ENCODE data around the gene ZNF473.
A peak's percentile ranks its signal among the peaks of the same experiment; 100 is the strongest.

ZNF473 gene

DNA sequence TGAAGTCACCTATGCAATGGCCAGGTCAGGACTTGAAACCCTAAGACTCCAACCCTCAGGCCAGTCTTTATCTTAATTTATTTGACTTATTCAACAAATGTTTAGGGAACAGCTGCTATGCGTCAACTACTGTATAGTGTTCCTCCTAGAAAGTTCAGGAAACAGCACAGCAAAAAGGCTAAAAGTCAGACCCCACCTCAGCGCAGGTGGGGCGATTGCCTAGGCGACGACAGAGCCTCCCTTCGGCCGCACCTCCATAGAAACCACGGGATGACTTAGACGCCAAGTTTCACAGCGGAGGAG lies 1.1 kb upstream of the ZNF473 start:
- peaks cover 17% of the 10 kb centered on the region for H3K4me1 ChIP-seq (ENCODE audit: low read length)
- H3K36me3 ChIP-seq (replicated peaks; ENCODE audit: low read depth, low read length), result peaks cover 2% of the 10 kb centered on the region
- no peaks in the 10 kb centered on the region for H3K27me3 ChIP-seq (ENCODE audit: low read depth, low read length)
- H2AFZ ChIP-seq (ENCODE audit: low read depth, low read length), result peak overlapping the region; percentile 88; the same call in 1 of the 2 replicates
- H3K4me3 ChIP-seq (ENCODE audit: low read length), result peak overlapping the region; percentile 85
- TF ChIP-seq EZH2phosphoT487 (IDR thresholded peaks at IDR 0.05; ENCODE audit: low read depth), result no peak
- TF ChIP-seq, protein P1, sequence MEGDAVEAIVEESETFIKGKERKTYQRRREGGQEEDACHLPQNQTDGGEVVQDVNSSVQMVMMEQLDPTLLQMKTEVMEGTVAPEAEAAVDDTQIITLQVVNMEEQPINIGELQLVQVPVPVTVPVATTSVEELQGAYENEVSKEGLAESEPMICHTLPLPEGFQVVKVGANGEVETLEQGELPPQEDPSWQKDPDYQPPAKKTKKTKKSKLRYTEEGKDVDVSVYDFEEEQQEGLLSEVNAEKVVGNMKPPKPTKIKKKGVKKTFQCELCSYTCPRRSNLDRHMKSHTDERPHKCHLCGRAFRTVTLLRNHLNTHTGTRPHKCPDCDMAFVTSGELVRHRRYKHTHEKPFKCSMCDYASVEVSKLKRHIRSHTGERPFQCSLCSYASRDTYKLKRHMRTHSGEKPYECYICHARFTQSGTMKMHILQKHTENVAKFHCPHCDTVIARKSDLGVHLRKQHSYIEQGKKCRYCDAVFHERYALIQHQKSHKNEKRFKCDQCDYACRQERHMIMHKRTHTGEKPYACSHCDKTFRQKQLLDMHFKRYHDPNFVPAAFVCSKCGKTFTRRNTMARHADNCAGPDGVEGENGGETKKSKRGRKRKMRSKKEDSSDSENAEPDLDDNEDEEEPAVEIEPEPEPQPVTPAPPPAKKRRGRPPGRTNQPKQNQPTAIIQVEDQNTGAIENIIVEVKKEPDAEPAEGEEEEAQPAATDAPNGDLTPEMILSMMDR (IDR thresholded peaks at IDR 0.05; ENCODE audit: low read depth, low read length), result no peak
- H3K9me3 ChIP-seq (ENCODE audit: insufficient read depth, low read length), result no peaks in the 10 kb centered on the region
- H4K20me1 ChIP-seq (ENCODE audit: insufficient read depth, low read length), result 0 out of 2 replicates have a peak, but pooled peaks cover 6% of the 10 kb centered on the region
- H3K9ac ChIP-seq (ENCODE audit: low read length), result peak overlapping the region; percentile 72
- peak overlapping the region; percentile 83 for H3K4me2 ChIP-seq (ENCODE audit: low read length)
- H3K27ac ChIP-seq (ENCODE audit: low read length), result peak overlapping the region; percentile 44; the same call in 1 of the 2 replicates
- H3K79me2 ChIP-seq (ENCODE audit: low read length), result peaks cover 50% of the 10 kb centered on the region

DNA sequence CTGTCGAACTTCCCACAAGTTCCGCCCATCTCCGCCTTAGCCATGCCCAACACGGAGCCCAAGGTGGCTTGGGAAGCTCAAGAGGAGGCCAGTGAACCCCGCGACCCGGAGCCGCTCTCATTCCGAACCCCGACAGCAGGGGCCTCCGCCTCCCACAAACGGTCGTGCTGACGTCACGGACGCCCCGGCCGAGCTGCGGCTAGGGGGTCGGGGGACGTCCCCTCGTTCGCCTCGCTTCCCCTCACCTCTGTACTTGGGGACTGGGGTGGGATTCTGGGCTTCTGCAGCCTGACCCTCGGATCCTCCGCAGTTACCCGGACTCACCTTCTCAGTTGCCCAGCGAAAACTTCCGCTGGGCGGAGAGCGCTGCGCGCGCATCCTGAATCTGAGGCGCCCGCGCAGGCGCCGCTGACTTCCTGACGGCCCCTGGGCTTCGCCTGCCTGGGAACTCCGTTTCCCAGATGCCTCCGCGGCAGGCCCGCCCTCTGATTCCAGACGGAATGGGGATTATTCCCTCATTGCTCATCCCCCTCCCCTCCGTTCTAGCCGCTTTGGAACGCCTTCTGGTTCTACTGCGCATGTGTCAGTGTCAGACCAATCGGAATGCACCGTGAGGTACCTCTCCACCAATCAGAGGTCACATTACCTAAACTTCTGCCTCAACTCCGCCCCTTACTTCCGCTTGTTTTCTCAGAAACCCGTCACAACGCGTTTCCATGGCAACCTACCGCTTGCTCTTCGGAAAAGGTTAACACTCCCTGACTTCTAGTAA lies 597 bp upstream of the ZNF473 start, which contains the start of gene VRK3:
TSS of gene VRK3 (minus strand) at position 351 of the 772 bp plus-strand sequence. CDS start 9,210 bp downstream, outside the sequence.
- TF ChIP-seq, protein P1 (IDR thresholded peaks at IDR 0.05; ENCODE audit: low read depth, low read length), result no peak
- TF ChIP-seq EZH2phosphoT487 (IDR thresholded peaks at IDR 0.05; ENCODE audit: low read depth), result no peak

DNA sequence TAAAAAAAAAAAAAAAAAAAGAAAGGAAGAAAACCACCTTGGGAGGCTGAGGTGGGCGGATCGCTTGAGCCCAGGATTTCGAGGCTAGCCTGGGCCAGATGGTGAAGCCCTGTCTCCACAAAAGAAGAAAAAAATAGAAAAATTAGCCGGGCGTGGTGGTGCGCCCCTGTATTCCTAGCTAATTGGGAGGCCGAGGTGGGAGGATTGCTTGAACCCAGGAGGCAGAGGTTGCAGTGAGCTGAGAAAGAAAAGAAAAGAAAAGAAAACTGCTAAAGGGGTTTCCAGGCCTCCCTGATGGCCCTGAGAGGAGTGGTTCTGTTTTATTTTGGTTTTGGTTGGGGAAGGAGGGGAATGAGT lies 723 bp downstream of the ZNF473 start:
- H3K79me2 ChIP-seq (ENCODE audit: low read length), result peaks cover 64% of the 10 kb centered on the region
- H3K27ac ChIP-seq (ENCODE audit: low read length), result no peak overlapping the region
- H3K9ac ChIP-seq (ENCODE audit: low read length), result no peak overlapping the region
- peak overlapping the region; percentile 77 for H3K4me2 ChIP-seq (ENCODE audit: low read length)
- H3K9me3 ChIP-seq (ENCODE audit: insufficient read depth, low read length), result no peaks in the 10 kb centered on the region
- no peaks in the 10 kb centered on the region for H3K27me3 ChIP-seq (ENCODE audit: low read depth, low read length)
- no peak for TF ChIP-seq EZH2phosphoT487 (IDR thresholded peaks at IDR 0.05; ENCODE audit: low read depth)
- TF ChIP-seq, protein P1 (IDR thresholded peaks at IDR 0.05; ENCODE audit: low read depth, low read length), result no peak
- peak overlapping the region; percentile 85 for H3K4me3 ChIP-seq (ENCODE audit: low read length)
- H3K4me1 ChIP-seq (ENCODE audit: low read length), result peaks cover 17% of the 10 kb centered on the region
- no peak overlapping the region for H2AFZ ChIP-seq (ENCODE audit: low read depth, low read length)
- H3K36me3 ChIP-seq (replicated peaks; ENCODE audit: low read depth, low read length), result peaks cover 15% of the 10 kb centered on the region
- H4K20me1 ChIP-seq (ENCODE audit: insufficient read depth, low read length), result peaks cover 8% of the 10 kb centered on the region; the same call in 1 of the 2 replicates

More for the DNA sequence above, 597 bp upstream of the ZNF473 start, which contains the start of gene VRK3:
- Histone ChIP-seq H3K9me3 (ENCODE audit: insufficient read depth, low read length) (no peaks in the 10 kb centered on the region), H3K36me3 (replicated peaks; ENCODE audit: low read depth, low read length) (peaks cover 2% of the 10 kb centered on the region), H3K27ac (ENCODE audit: low read length) (peak within 1 kb of the TSS; percentile 44), H3K27me3 (ENCODE audit: low read depth, low read length) (no peaks in the 10 kb centered on the region), H2AFZ (ENCODE audit: low read depth, low read length) (peak within 1 kb of the TSS; percentile 92), H4K20me1 (ENCODE audit: insufficient read depth, low read length) (peaks cover 8% of the 10 kb centered on the region; the same call in 1 of the 2 replicates), H3K4me3 (ENCODE audit: low read length) (peak within 1 kb of the TSS; percentile 85), H3K4me1 (ENCODE audit: low read length) (peaks cover 17% of the 10 kb centered on the region), H3K79me2 (ENCODE audit: low read length) (peaks cover 55% of the 10 kb centered on the region), H3K4me2 (ENCODE audit: low read length) (peak within 1 kb of the TSS; percentile 83), H3K9ac (ENCODE audit: low read length) (peak within 1 kb of the TSS; percentile 72)

DNA sequence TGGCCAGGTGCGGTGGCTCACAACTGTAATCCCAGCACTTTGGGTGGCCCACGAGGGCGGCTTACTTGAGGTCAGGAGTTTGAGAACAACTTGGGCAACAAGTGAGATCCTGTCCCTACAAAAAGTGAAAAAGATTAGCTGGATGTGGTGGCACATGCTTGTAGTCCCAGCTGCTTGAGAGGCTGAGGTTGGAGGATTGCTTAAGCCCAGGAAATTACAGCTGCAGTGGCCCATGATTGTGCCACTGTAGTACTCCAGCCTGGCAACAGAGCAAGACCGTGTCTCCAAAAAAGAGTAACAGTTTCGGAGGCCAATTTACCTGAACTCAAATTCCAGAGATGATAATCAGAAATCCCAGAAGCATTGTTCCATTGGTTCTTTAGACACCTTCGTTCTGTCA lies 4.4 kb downstream of the ZNF473 start:
- Histone ChIP-seq H2AFZ (ENCODE audit: low read depth, low read length) (no peak overlapping the region), H4K20me1 (ENCODE audit: insufficient read depth, low read length) (peaks cover 24% of the 10 kb centered on the region), H3K4me2 (ENCODE audit: low read length) (no peak overlapping the region), H3K36me3 (replicated peaks; ENCODE audit: low read depth, low read length) (peaks cover 45% of the 10 kb centered on the region), H3K9me3 (ENCODE audit: insufficient read depth, low read length) (no peaks in the 10 kb centered on the region), H3K4me3 (ENCODE audit: low read length) (no peak overlapping the region), H3K27ac (ENCODE audit: low read length) (no peak overlapping the region), H3K4me1 (ENCODE audit: low read length) (peaks cover 11% of the 10 kb centered on the region), H3K27me3 (ENCODE audit: low read depth, low read length) (no peaks in the 10 kb centered on the region), H3K79me2 (ENCODE audit: low read length) (peaks cover 56% of the 10 kb centered on the region), H3K9ac (ENCODE audit: low read length) (no peak overlapping the region)
- TF ChIP-seq EZH2phosphoT487 (IDR thresholded peaks at IDR 0.05; ENCODE audit: low read depth), result no peak
- TF ChIP-seq, protein P1 (IDR thresholded peaks at IDR 0.05; ENCODE audit: low read depth, low read length), result no peak

Measured in OCI-LY3 (cell line).